Colonic mucosa (tissue), 4 donors: ENCODE measurements around the gene PRPF18. TPM values are rescaled to one million over a fixed set of nuclear protein-coding genes. Genes with fewer than 3 reads are reported as not detected.

Source experiments
- DNase-seq: peaks from one replicate; pipeline ENCODE4 v3.0.0-alpha.2; 2020
- H3K27ac ChIP-seq: fragments of 200-600 bp; one replicate; pipeline ENCODE4 v1.8.0; 2021
- H3K27me3 ChIP-seq: fragments of 200-600 bp; one replicate; pipeline ENCODE4 v1.8.0; 2021
- H3K36me3 ChIP-seq: fragments of 200-600 bp; one replicate; pipeline ENCODE4 v1.8.0; 2021
- H3K4me1 ChIP-seq: fragments of 200-600 bp; one replicate; pipeline ENCODE4 v1.8.0; 2021; ENCODE audit warnings: mild to moderate bottlenecking
- H3K4me3 ChIP-seq: fragments of 200-600 bp; one replicate; pipeline ENCODE4 v1.8.0; 2021
- H3K9ac ChIP-seq, 2 donors: one replicate each; pipeline ENCODE4 v1.7.0; 2013; ENCODE audit warnings: control low read depth in 2 of 2, low read depth in 2 of 2, low read length in 2 of 2
- H3K9me3 ChIP-seq: fragments of 200-600 bp; one replicate; pipeline ENCODE4 v1.8.0; 2021
- intact Hi-C: fragments of 100-400 bp; cut with DNase I; formaldehyde crosslinking; loops from one replicate; pipeline ENCODE4 v1.14.1; 2022
- total RNA-seq, 2 donors: library from RNA; stranded (reverse); fragmentation: NEBNext Ultra II Directional in 1 of 2; extraction: Animal tissue kit (Norgen Biotek cat#: 25700) in 1 of 2; gene quantifications; one replicate each; pipeline ENCODE4 v1.2.1, GENCODE V29; 2021
- TF ChIP-seq, protein P1 (sequence below): fragments of 200-600 bp; IDR thresholded peaks from one replicate; pipeline ENCODE4 v1.8.0; 2022; ENCODE audit warnings: antibody characterized with exemption, mild to moderate bottlenecking
- donor health status: healthy.
- donor health status: DM: no; HTN: no; CAD: no.
- donor health status: DM: no; HTN: no; CAD: no.

Gene PRPF18
- total RNA-seq, 2 donors from 2014 or later = 20.3 to 20.4 TPM

DNA sequence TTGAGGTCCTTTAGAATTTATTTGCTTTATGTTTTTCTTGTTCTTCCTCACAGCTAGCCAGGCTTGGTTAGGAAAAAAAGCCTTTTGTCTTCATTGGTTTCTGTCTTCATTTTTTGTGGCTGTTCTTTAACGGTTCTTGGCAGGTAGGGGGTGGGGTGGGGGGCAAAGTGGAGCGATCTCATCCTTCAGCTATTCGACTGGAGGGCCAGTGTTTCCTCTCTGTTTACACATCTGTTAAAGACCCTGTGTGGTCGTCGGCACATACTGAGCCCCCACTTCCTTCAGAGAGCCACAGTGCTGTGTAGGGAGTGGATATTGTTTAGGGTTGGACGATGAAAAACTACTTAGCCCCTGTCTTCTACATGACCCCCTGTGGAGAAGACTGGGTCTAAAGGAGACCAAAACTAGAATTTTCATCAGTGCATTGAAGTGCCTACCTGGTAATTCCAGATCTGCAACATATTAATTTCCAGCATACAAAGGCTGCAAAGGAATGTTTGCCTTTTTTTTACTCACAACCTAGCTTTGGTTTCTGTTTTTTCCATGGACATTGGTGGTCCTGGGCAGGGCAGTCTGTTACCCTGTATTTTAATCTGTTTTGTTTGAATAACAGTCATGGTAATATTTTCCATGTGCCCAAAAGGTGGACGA is 29.0 kb downstream of the PRPF18 start:
- H3K27ac ChIP-seq = no peak overlapping the region
- no peaks in the 10 kb centered on the region for H3K36me3 ChIP-seq

GRCh38 chr10:13617116-13617515 is 30.4 kb downstream of the PRPF18 start:
- Histone ChIP-seq H3K27ac (no peak overlapping the region), H3K4me3 (no peak overlapping the region), H3K9me3 (no peaks in the 10 kb centered on the region), H3K9ac (no peak overlapping the region), H3K36me3 (no peaks in the 10 kb centered on the region), H3K4me1 (no peaks in the 10 kb centered on the region), H3K27me3 (no peaks in the 10 kb centered on the region)
- intact Hi-C loops = no loop called here
- DNase-seq = no peak
- TF ChIP-seq, protein P1, sequence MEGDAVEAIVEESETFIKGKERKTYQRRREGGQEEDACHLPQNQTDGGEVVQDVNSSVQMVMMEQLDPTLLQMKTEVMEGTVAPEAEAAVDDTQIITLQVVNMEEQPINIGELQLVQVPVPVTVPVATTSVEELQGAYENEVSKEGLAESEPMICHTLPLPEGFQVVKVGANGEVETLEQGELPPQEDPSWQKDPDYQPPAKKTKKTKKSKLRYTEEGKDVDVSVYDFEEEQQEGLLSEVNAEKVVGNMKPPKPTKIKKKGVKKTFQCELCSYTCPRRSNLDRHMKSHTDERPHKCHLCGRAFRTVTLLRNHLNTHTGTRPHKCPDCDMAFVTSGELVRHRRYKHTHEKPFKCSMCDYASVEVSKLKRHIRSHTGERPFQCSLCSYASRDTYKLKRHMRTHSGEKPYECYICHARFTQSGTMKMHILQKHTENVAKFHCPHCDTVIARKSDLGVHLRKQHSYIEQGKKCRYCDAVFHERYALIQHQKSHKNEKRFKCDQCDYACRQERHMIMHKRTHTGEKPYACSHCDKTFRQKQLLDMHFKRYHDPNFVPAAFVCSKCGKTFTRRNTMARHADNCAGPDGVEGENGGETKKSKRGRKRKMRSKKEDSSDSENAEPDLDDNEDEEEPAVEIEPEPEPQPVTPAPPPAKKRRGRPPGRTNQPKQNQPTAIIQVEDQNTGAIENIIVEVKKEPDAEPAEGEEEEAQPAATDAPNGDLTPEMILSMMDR = no peak

More for the DNA sequence above, 29.0 kb downstream of the PRPF18 start:
- Histone ChIP-seq H3K9me3 (no peaks in the 10 kb centered on the region), H3K4me1 (no peaks in the 10 kb centered on the region), H3K9ac (no peak overlapping the region), H3K4me3 (no peak overlapping the region), H3K27me3 (no peaks in the 10 kb centered on the region)
- TF ChIP-seq, protein P1 = no peak
- intact Hi-C loops = no loop called here
- DNase-seq = no peak

DNA sequence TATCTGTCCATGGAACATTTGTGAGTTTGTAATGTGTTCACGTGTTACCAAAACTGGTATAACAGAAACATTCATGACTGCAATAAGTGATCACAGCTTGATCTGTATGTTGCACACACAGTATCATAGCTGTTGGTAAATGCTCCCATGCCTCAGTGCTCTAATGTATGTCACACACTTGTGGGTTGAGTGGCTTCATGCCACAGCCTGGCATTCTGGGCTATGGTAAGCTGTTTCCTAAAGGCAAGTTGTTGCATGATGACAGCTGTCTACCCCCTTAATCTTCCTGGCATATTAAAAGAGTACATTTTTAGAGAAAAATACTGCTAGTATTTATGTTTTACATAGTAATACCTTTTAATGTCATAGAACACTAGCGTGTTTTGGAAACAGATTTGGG is 35.2 kb downstream of the PRPF18 start:
- Histone ChIP-seq H3K4me3 (no peak overlapping the region), H3K27me3 (no peaks in the 10 kb centered on the region), H3K9ac (no peak overlapping the region), H3K9me3 (no peaks in the 10 kb centered on the region), H3K4me1 (no peaks in the 10 kb centered on the region), H3K36me3 (no peaks in the 10 kb centered on the region), H3K27ac (no peak overlapping the region)
- TF ChIP-seq, protein P1 = no peak
- DNase-seq = no peak
- intact Hi-C loops = no loop called here

DNA sequence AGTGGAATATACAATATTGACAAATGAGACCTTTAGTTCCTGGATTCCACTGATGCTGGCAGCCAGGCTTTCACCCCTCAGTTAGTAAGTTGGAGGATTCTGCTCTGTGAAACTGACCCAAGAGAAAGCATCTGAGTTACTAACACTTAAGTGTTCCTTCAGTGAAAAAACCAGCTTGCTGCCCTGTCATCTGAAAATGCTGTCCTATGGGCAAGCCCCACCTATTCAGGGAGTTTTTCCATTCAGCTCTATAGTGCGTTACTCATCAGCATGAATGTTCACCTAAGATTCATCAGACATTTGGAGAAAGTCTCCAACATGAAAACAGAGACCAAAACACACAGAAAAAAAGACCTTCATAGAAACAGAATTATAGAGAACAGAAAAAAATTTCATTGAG is 37.9 kb downstream of the PRPF18 start:
- H3K9ac ChIP-seq = no peak overlapping the region
- TF ChIP-seq, protein P1 = no peak
- H3K36me3 ChIP-seq = no peaks in the 10 kb centered on the region
- DNase-seq = no peak
- no peak overlapping the region for H3K27ac ChIP-seq
- no peaks in the 10 kb centered on the region for H3K27me3 ChIP-seq
- no peaks in the 10 kb centered on the region for H3K4me1 ChIP-seq
- no peaks in the 10 kb centered on the region for H3K9me3 ChIP-seq
- intact Hi-C loops = no loop called here
- H3K4me3 ChIP-seq = no peak overlapping the region

GRCh38 chr10:13627459-13628310 is 40.9 kb downstream of the PRPF18 start:
- intact Hi-C loops = no loop called here
- DNase-seq = no peak
- Histone ChIP-seq H3K9me3 (no peaks in the 10 kb centered on the region), H3K4me1 (no peaks in the 10 kb centered on the region), H3K9ac (no peak overlapping the region), H3K36me3 (no peaks in the 10 kb centered on the region), H3K27me3 (no peaks in the 10 kb centered on the region), H3K27ac (no peak overlapping the region), H3K4me3 (no peak overlapping the region)
- TF ChIP-seq, protein P1 = no peak
